K562 (cell line): ENCODE results near the gene MFAP3L. TPM values are rescaled to one million over a fixed set of nuclear protein-coding genes. Genes with fewer than 3 reads are reported as not detected.

ENCODE experiments used
- ATAC-seq: fragments of 200-7000 bp; cut with Tn5 transposase; 3 replicates; pipeline ENCODE4 v1.9.1; 2020; ENCODE audit warnings: moderate library complexity
- BruUV-seq: library from RNA; stranded (reverse); fragments of 400-500 nt; replicated peaks from 2 replicates; lab custom pipeline; 2021; lab: Mats Ljungman, UMichigan
- CTCF ChIA-PET: fragments of 300-600 bp; formaldehyde crosslinking; extraction: SDS; loops from one replicate; lab custom pipeline; 2021; ENCODE audit warnings: low intra/inter-chr PET ratio; lab: Yijun Ruan, JAX
- POLR2A ChIA-PET: fragments of 300-600, 350-650 bp; sonication (Branson Sonifier 250); formaldehyde crosslinking; extraction: SDS; loops from one replicate; lab custom pipeline; 2021; ENCODE audit warnings: antibody characterized with exemption, inconsistent platforms; lab: Yijun Ruan, JAX
- DNase-seq, 4 experiments: peaks; one replicate each; pipeline versions ENCODE4 v3.0.0 to v3.0.0-alpha.2; 2011 to 2018; ENCODE audit warnings: low spot score in 3 of 4, mixed read lengths in 3 of 4; ENCODE audit errors: extremely low read depth in 1 of 4
- FAIRE-seq: peaks from 2 replicates; lab custom pipeline; 2011; peaks lifted over from hg19 to GRCh38; lab: Jason Lieb, UNC
- H2AFZ ChIP-seq: 2 replicates; pipeline ENCODE4 v1.6.0; 2011; ENCODE audit warnings: low read depth, low read length, control low read depth, inconsistent platforms
- H3K27ac ChIP-seq: fragments of 200-600 bp; 3 replicates; pipeline ENCODE4 v1.8.0; 2011; ENCODE audit warnings: low read depth, mild to moderate bottlenecking, control low read depth, inconsistent platforms, low read length, moderate library complexity, mixed read lengths; ENCODE audit errors: extremely low read depth
- H3K27me3 ChIP-seq, 2 experiments: fragments of 300-600 bp in 1 of 2; 2 replicates in 1 of 2; 3 replicates in 1 of 2; pipeline versions ENCODE4 v1.6.0 to v1.8.0; 2011; ENCODE audit warnings: inconsistent platforms in 2 of 2, low read length in 2 of 2, mild to moderate bottlenecking in 1 of 2, mixed read lengths in 1 of 2, moderate library complexity in 1 of 2; ENCODE audit not compliant: control insufficient read depth in 2 of 2, insufficient read depth in 2 of 2
- H3K36me3 ChIP-seq: fragments of 300-600 bp; 3 replicates; pipeline ENCODE4 v1.8.0; 2011; ENCODE audit warnings: mild to moderate bottlenecking, low read length, inconsistent platforms; ENCODE audit not compliant: control insufficient read depth, insufficient read depth
- H3K4me1 ChIP-seq, 2 experiments: fragments of 200-600 bp in 1 of 2; replicated peaks in 1 of 2; 2 replicates in 1 of 2; 3 replicates in 1 of 2; pipeline versions ENCODE4 v1.5.1 to v1.8.0; 2011; ENCODE audit warnings: inconsistent platforms in 2 of 2, low read length in 2 of 2, mild to moderate bottlenecking in 1 of 2, mixed read lengths in 1 of 2, moderate library complexity in 1 of 2; ENCODE audit not compliant: control insufficient read depth in 2 of 2, insufficient read depth in 2 of 2
- H3K4me2 ChIP-seq: 2 replicates; pipeline ENCODE4 v1.6.1; 2011; ENCODE audit warnings: low read length, control low read depth, inconsistent platforms, mixed read lengths; ENCODE audit not compliant: insufficient read depth
- H3K4me3 ChIP-seq: fragments of 200-600 bp; sonication (generic), shearing (Covaris generic); 2 replicates; pipeline ENCODE4 v1.5.1; 2016; ENCODE audit warnings: control low read depth, inconsistent platforms
- H3K79me2 ChIP-seq: fragments of 200-600 bp; 3 replicates; pipeline ENCODE4 v1.8.0; 2011; ENCODE audit warnings: low read length, inconsistent platforms; ENCODE audit not compliant: control insufficient read depth, insufficient read depth
- H3K9ac ChIP-seq, 2 experiments: 2 replicates each; pipeline versions ENCODE4 v1.6.0 to v1.6.1; 2011; ENCODE audit warnings: low read depth in 2 of 2, low read length in 2 of 2, control low read depth in 1 of 2, inconsistent platforms in 1 of 2, mild to moderate bottlenecking in 1 of 2, mixed read lengths in 1 of 2; ENCODE audit not compliant: insufficient read depth in 1 of 2
- H3K9me1 ChIP-seq: one replicate; pipeline ENCODE4 v1.6.0; 2011; ENCODE audit warnings: inconsistent platforms, mild to moderate bottlenecking, low read length, moderate library complexity; ENCODE audit not compliant: control insufficient read depth, insufficient read depth
- H3K9me3 ChIP-seq: replicated peaks from 2 replicates; pipeline ENCODE4 v1.5.1; 2011; ENCODE audit warnings: low read depth, low read length, inconsistent platforms; ENCODE audit not compliant: control insufficient read depth, insufficient read depth
- H4K20me1 ChIP-seq: replicated peaks from 2 replicates; pipeline ENCODE4 v1.6.1; 2011; ENCODE audit warnings: low read length, inconsistent platforms, mixed read lengths; ENCODE audit not compliant: control insufficient read depth, insufficient read depth
- CHD2 ChIP-seq: IDR thresholded peaks from 2 replicates; pipeline ENCODE4 v1.6.1; 2011; ENCODE audit warnings: low read depth, low read length
- CTBP1 ChIP-seq: fragments of 450-650 bp; IDR thresholded peaks from 2 replicates; pipeline ENCODE4 v1.6.1; 2016; ENCODE audit warnings: borderline replicate concordance
- RBFOX2 ChIP-seq: fragments of 200-400 bp; formaldehyde crosslinking; IDR thresholded peaks from 2 replicates; pipeline ENCODE4 v1.6.1; 2017; ENCODE audit warnings: low read depth, mild to moderate bottlenecking, low read length, moderate library complexity
- RBM25 ChIP-seq: fragments of 200-400 bp; formaldehyde crosslinking; IDR thresholded peaks from 2 replicates; pipeline ENCODE4 v1.6.1; 2018; ENCODE audit warnings: low read length, low read depth, moderate library complexity; ENCODE audit not compliant: severe bottlenecking
- VEZF1 ChIP-seq: fragments of 200-800 bp; sonication (Bioruptor generic); IDR thresholded peaks from 2 replicates; pipeline ENCODE4 v1.6.1; 2017; ENCODE audit warnings: missing genetic modification characterization, missing compliant biosample characterization
- WGBS: fragments of 100-300 bp; shearing (Covaris generic); methylation state at CpG from one replicate; pipeline ENCODE4 v1.1.6; 2016; ENCODE audit warnings: low coverage, mixed read lengths; ENCODE audit not compliant: insufficient coverage; ENCODE audit errors: missing lambda C conversion rate; 5-methylcytosine and 5-hydroxymethylcytosine counted together
- in situ Hi-C: fragments of 300-500 bp; cut with MboI; formaldehyde crosslinking; loops from 4 replicates; pipeline ENCODE4 v1.15.0; 2018; ENCODE audit warnings: inconsistent platforms, mixed read lengths
- intact Hi-C: fragments of 100-400 bp; cut with micrococcal nuclease; formaldehyde crosslinking; loops from 2 replicates; pipeline ENCODE4 v1.14.2; 2022
- polyA plus RNA-seq, 8 experiments: library from polyadenylated mRNA; depleted of rRNA in 4 of 8; stranded (reverse) in 5 of 8; unstranded in 3 of 8; fragments of >200 nt; fragmentation: Nextera tagmentation in 2 of 8; fragmentation: Illumina TruSeq in 1 of 8; extraction: Ambion mirVana in 2 of 8; extraction: Trizol in 1 of 8; gene quantifications; 2 replicates each; pipeline versions ENCODE4 v1.2.1 to v1.2.3, GENCODE V29; 2011 to 2014; ENCODE audit warnings: inconsistent platforms in 1 of 8, missing spikeins in 1 of 8
- total RNA-seq, 7 experiments: library from RNA; depleted of rRNA in 6 of 7; stranded (reverse); fragments of >200 nt in 6 of 7; fragmentation: Illumina TruSeq in 2 of 7; extraction: Trizol in 2 of 7; gene quantifications; 2 replicates each; pipeline versions ENCODE4 v1.2.1 to v1.2.3, GENCODE V29; 2011 to 2021; ENCODE audit warnings: low replicate concordance in 1 of 7

The MFAP3L gene
- total and polyA plus RNA-seq, 9 of the 15 experiments (the other 6 are each of a cell fraction or from before 2014, with no cell fraction given): 0.06 to 0.25 (median 0.20) TPM; not detected in 3

GRCh38 chr4:170026253-170027021 lies at the start of gene MFAP3L (continued):
- TF ChIP-seq VEZF1 (CRISPR knock-in tag) (peak; percentile 91), RBM25 (peak; percentile 39), CTBP1 (peak; percentile 74; the same call in 1 of the 2 replicates), RBFOX2 (peak; percentile 87)
- TF ChIP-seq, all 486 proteins: peak for 48

- H3K36me3 ChIP-seq: no peaks in the 10 kb centered on the region
- no peak overlapping the region for H3K27ac ChIP-seq
- FAIRE-seq (no peak), DNase-seq (no peak), ATAC-seq (no peak)
- no peaks in the 10 kb centered on the region for H3K9me1 ChIP-seq
- ChIA-PET CTCF (no interaction called here), POLR2A (no interaction called here)
- intact Hi-C loops (no loop called here), in situ Hi-C loops (no loop called here)
- H3K4me1 ChIP-seq: no peaks in the 10 kb centered on the region
- no peak overlapping the region for H3K4me2 ChIP-seq
- no TSS peak for BruUV-seq
- TF ChIP-seq CHD2: no peak
- H3K79me2 ChIP-seq: no peaks in the 10 kb centered on the region
- no peak overlapping the region for H2AFZ ChIP-seq
- no peaks in the 10 kb centered on the region for H3K9me3 ChIP-seq
- H3K27me3 ChIP-seq: peaks cover 0 to 2% of the 10 kb centered on the region in 2 experiments; a peak in 1 of 5 replicates
- H4K20me1 ChIP-seq: no peaks in the 10 kb centered on the region
- no peak overlapping the region for H3K4me3 ChIP-seq
- H3K9ac ChIP-seq: no peak overlapping the region
- WGBS: 3% methylated on average over 5 of the region's 6 CpGs
These were observed 45.0 kb upstream of the MFAP3L start for GRCh38 chr4:170071196-170071595.
